Measurements from ENCODE around the gene CLEC11A. TPM values are rescaled to one million over a fixed set of nuclear protein-coding genes. Genes with fewer than 3 reads are reported as not detected.

Gene CLEC11A
- total RNA-seq, 5 donors from 2014 or later (not counting 1 experiment from before 2014, with no cell fraction given): 1.4 to 5.0 (median 3.7) TPM

- no peak for DNase-seq
- Histone ChIP-seq H3K4me3 (ENCODE audit: control insufficient read depth in 1 of 2, extremely low read depth in 1 of 2, low read length in 1 of 2) (no peak overlapping the region), H3K27me3 (replicated peaks in 1 of 2; ENCODE audit: control insufficient read depth in 2 of 2, extremely low read depth in 1 of 2, insufficient read depth in 2 of 2, low read length in 1 of 2) (peaks cover 0 to 79% of the 10 kb centered on the region in 2 experiments), H3K36me3 (ENCODE audit: control insufficient read depth in 2 of 2, extremely low read depth in 1 of 2, insufficient read depth in 1 of 2, low read length in 1 of 2) (no peaks in the 10 kb centered on the region), H3K9me3 (no peaks in the 10 kb centered on the region), H3K4me1 (ENCODE audit: control insufficient read depth in 1 of 2, extremely low read depth in 1 of 2, insufficient read depth in 2 of 2, low read length in 2 of 2) (no peaks in the 10 kb centered on the region), H3K27ac (ENCODE audit: low read length) (no peak overlapping the region)
- no peaks in the 10 kb centered on the region for H3K4me1 Mint-ChIP-seq
- H3K27ac Mint-ChIP-seq: no peak overlapping the region
- no peaks in the 10 kb centered on the region for H3K36me3 Mint-ChIP-seq
- ChIA-PET CTCF (no interaction called here), POLR2A (no interaction called here)
- whole genome bisulfite sequencing (ENCODE audit: insufficient coverage): 35% methylated on average over 4 of the region's 13 CpGs
- no peak overlapping the region for H3K4me3 Mint-ChIP-seq
- peaks cover 50 to 62% of the 10 kb centered on the region in 2 donors for H3K27me3 Mint-ChIP-seq
- peaks cover 0 to 3% (median 0%) of the 10 kb centered on the region in 3 donors for H3K9me3 Mint-ChIP-seq
- no peak for ATAC-seq (replicated peaks in 1 of 4)
These were observed 25.6 kb upstream of the CLEC11A start for GRCh38 chr19:50697414-50698124.

GRCh38 chr19:50701367-50701985 lies 21.7 kb upstream of the CLEC11A start:
- ATAC-seq (replicated peaks in 1 of 4) (no peak), DNase-seq (no peak)
- H3K9me3 ChIP-seq: no peaks in the 10 kb centered on the region
- peaks cover 0 to 79% of the 10 kb centered on the region in 2 experiments for H3K27me3 ChIP-seq (replicated peaks in 1 of 2; ENCODE audit: control insufficient read depth in 2 of 2, extremely low read depth in 1 of 2, insufficient read depth in 2 of 2, low read length in 1 of 2)
- H3K27ac ChIP-seq (ENCODE audit: low read length): no peak overlapping the region
- WGBS (ENCODE audit: insufficient coverage): 87% methylated on average over 11 of the region's 13 CpGs
- H3K4me3 Mint-ChIP-seq: no peak overlapping the region
- H3K4me3 ChIP-seq (ENCODE audit: control insufficient read depth in 1 of 2, extremely low read depth in 1 of 2, low read length in 1 of 2): no peak overlapping the region
- no peaks in the 10 kb centered on the region for H3K4me1 Mint-ChIP-seq
- H3K27me3 Mint-ChIP-seq: peaks cover 46 to 63% of the 10 kb centered on the region in 2 donors
- H3K4me1 ChIP-seq (ENCODE audit: control insufficient read depth in 1 of 2, extremely low read depth in 1 of 2, insufficient read depth in 2 of 2, low read length in 2 of 2): no peaks in the 10 kb centered on the region
- no peaks in the 10 kb centered on the region for H3K36me3 ChIP-seq (ENCODE audit: control insufficient read depth in 2 of 2, extremely low read depth in 1 of 2, insufficient read depth in 1 of 2, low read length in 1 of 2)
- ChIA-PET CTCF (no interaction called here), POLR2A (interaction anchor here in 1 of 2 donors (0.5 kb wide), 1 partner anchor 27 kb away, joined by 13 read pairs; no protein-coding TSS in a partner anchor)
- H3K27ac Mint-ChIP-seq: no peak overlapping the region
- no peaks in the 10 kb centered on the region for H3K36me3 Mint-ChIP-seq
- H3K9me3 Mint-ChIP-seq: peaks cover 0 to 2% (median 0%) of the 10 kb centered on the region in 3 donors

GRCh38 chr19:50702158-50702870 lies 20.9 kb upstream of the CLEC11A start:
- Histone ChIP-seq H3K4me3 (ENCODE audit: control insufficient read depth in 1 of 2, extremely low read depth in 1 of 2, low read length in 1 of 2) (no peak overlapping the region), H3K4me1 (ENCODE audit: control insufficient read depth in 1 of 2, extremely low read depth in 1 of 2, insufficient read depth in 2 of 2, low read length in 2 of 2) (no peaks in the 10 kb centered on the region), H3K36me3 (ENCODE audit: control insufficient read depth in 2 of 2, extremely low read depth in 1 of 2, insufficient read depth in 1 of 2, low read length in 1 of 2) (no peaks in the 10 kb centered on the region), H3K9me3 (no peaks in the 10 kb centered on the region), H3K27ac (ENCODE audit: low read length) (no peak overlapping the region), H3K27me3 (replicated peaks in 1 of 2; ENCODE audit: control insufficient read depth in 2 of 2, extremely low read depth in 1 of 2, insufficient read depth in 2 of 2, low read length in 1 of 2) (peaks cover 0 to 72% of the 10 kb centered on the region in 2 experiments)
- Mint-ChIP-seq H3K4me3 (no peak overlapping the region), H3K36me3 (no peaks in the 10 kb centered on the region), H3K27ac (no peak overlapping the region), H3K27me3 (peaks cover 41 to 61% of the 10 kb centered on the region in 2 donors), H3K9me3 (no peaks in the 10 kb centered on the region), H3K4me1 (no peaks in the 10 kb centered on the region)
- ChIA-PET CTCF (no interaction called here), POLR2A (interaction anchor here in 1 of 2 donors (0.5 kb wide), 1 partner anchor 28 kb away, joined by 13 read pairs; no protein-coding TSS in a partner anchor)
- ATAC-seq (replicated peaks in 1 of 4) (no peak), DNase-seq (no peak)
- 75% methylated on average over 15 of the region's 23 CpGs for WGBS (ENCODE audit: insufficient coverage)

GRCh38 chr19:50702871-50703829 lies 20.0 kb upstream of the CLEC11A start:
- Mint-ChIP-seq H3K27me3 (peaks cover 34 to 53% of the 10 kb centered on the region in 2 donors), H3K9me3 (no peaks in the 10 kb centered on the region)
- POLR2A ChIA-PET: no interaction called here

GRCh38 chr19:50703915-50704796 lies 19.0 kb upstream of the CLEC11A start:
- no peaks in the 10 kb centered on the region for H3K4me1 Mint-ChIP-seq
- no peaks in the 10 kb centered on the region for H3K36me3 Mint-ChIP-seq
- 46% methylated on average over 14 of the region's 22 CpGs for WGBS (ENCODE audit: insufficient coverage)
- H3K9me3 Mint-ChIP-seq: no peaks in the 10 kb centered on the region
- no peak overlapping the region for H3K27ac Mint-ChIP-seq
- CTCF ChIA-PET: no interaction called here
- Histone ChIP-seq H3K36me3 (ENCODE audit: control insufficient read depth in 2 of 2, extremely low read depth in 1 of 2, insufficient read depth in 1 of 2, low read length in 1 of 2) (no peaks in the 10 kb centered on the region), H3K9me3 (no peaks in the 10 kb centered on the region), H3K27me3 (replicated peaks in 1 of 2; ENCODE audit: control insufficient read depth in 2 of 2, extremely low read depth in 1 of 2, insufficient read depth in 2 of 2, low read length in 1 of 2) (peaks cover 0 to 64% of the 10 kb centered on the region in 2 experiments), H3K4me1 (ENCODE audit: control insufficient read depth in 1 of 2, extremely low read depth in 1 of 2, insufficient read depth in 2 of 2, low read length in 2 of 2) (no peaks in the 10 kb centered on the region), H3K27ac (ENCODE audit: low read length) (no peak overlapping the region), H3K4me3 (ENCODE audit: control insufficient read depth in 1 of 2, extremely low read depth in 1 of 2, low read length in 1 of 2) (no peak overlapping the region)
- DNase-seq: no peak
- ATAC-seq (replicated peaks in 1 of 4): no peak
- H3K4me3 Mint-ChIP-seq: no peak overlapping the region
- H3K27me3 Mint-ChIP-seq: peaks cover 26 to 56% of the 10 kb centered on the region in 2 donors
- POLR2A ChIA-PET: no interaction called here

More at GRCh38 chr19:50702871-50703829, 20.0 kb upstream of the CLEC11A start:
- 65% methylated on average over 38 of the region's 47 CpGs for WGBS (ENCODE audit: insufficient coverage)
- no peak for ATAC-seq (replicated peaks in 1 of 4)
- H3K27me3 ChIP-seq (replicated peaks in 1 of 2; ENCODE audit: control insufficient read depth in 2 of 2, extremely low read depth in 1 of 2, insufficient read depth in 2 of 2, low read length in 1 of 2): peaks cover 0 to 67% of the 10 kb centered on the region in 2 experiments
- no peak overlapping the region for H3K4me3 ChIP-seq (ENCODE audit: control insufficient read depth in 1 of 2, extremely low read depth in 1 of 2, low read length in 1 of 2)
- H3K4me1 ChIP-seq (ENCODE audit: control insufficient read depth in 1 of 2, extremely low read depth in 1 of 2, insufficient read depth in 2 of 2, low read length in 2 of 2): no peaks in the 10 kb centered on the region
- H3K9me3 ChIP-seq: no peaks in the 10 kb centered on the region
- CTCF ChIA-PET: no interaction called here
- Mint-ChIP-seq H3K4me3 (no peak overlapping the region), H3K27ac (no peak overlapping the region), H3K4me1 (no peaks in the 10 kb centered on the region), H3K36me3 (no peaks in the 10 kb centered on the region)
- no peak overlapping the region for H3K27ac ChIP-seq (ENCODE audit: low read length)
- no peak for DNase-seq
- no peaks in the 10 kb centered on the region for H3K36me3 ChIP-seq (ENCODE audit: control insufficient read depth in 2 of 2, extremely low read depth in 1 of 2, insufficient read depth in 1 of 2, low read length in 1 of 2)

All from T-cell (primary cell).